HG02763 (cell line): ENCODE results near the gene IFNGR2.
A peak's percentile ranks its signal among the peaks of the same experiment; 100 is the strongest.
"Not testable (repeated sequence)": the region's sequence is repeated elsewhere in the genome, so short reads cannot be mapped to it uniquely, and the experiment has no call there.

Experiments
- ATAC-seq: cut with Tn5 transposase; IDR thresholded peaks from one replicate; pipeline ENCODE4 v1.9.1; 2021; ENCODE audit warnings: mild to moderate bottlenecking, moderate library complexity; ENCODE audit not compliant: unreplicated experiment

IFNGR2 gene

GRCh38 chr21:33375101-33375644 is 28.0 kb upstream of the IFNGR2 start:
- ATAC-seq: no peak

- no peak for ATAC-seq
These were observed 25.8 kb upstream of the IFNGR2 start for GRCh38 chr21:33377221-33377920.

GRCh38 chr21:33378081-33378480 is 25.1 kb upstream of the IFNGR2 start:
- no peak for ATAC-seq

- not testable (repeated sequence) for ATAC-seq
These were observed 23.3 kb upstream of the IFNGR2 start for GRCh38 chr21:33379934-33380333.

- ATAC-seq: peak; percentile 53
These were observed 22.7 kb upstream of the IFNGR2 start for GRCh38 chr21:33380483-33380998.

GRCh38 chr21:33381381-33381780 is 21.8 kb upstream of the IFNGR2 start:
- not testable (repeated sequence) for ATAC-seq

- ATAC-seq: peak; percentile 82
These were observed 19.9 kb upstream of the IFNGR2 start for GRCh38 chr21:33383056-33383888.

- ATAC-seq: no peak
These were observed 18.3 kb upstream of the IFNGR2 start for GRCh38 chr21:33384841-33385331.

GRCh38 chr21:33386222-33386784 is 16.9 kb upstream of the IFNGR2 start:
- ATAC-seq: no peak

- no peak for ATAC-seq
These were observed 15.9 kb upstream of the IFNGR2 start for GRCh38 chr21:33387294-33387693.

- ATAC-seq: no peak
These were observed 15.0 kb upstream of the IFNGR2 start for GRCh38 chr21:33388188-33388587.

GRCh38 chr21:33390479-33390878 is 12.7 kb upstream of the IFNGR2 start:
- ATAC-seq: no peak

GRCh38 chr21:33391656-33392055 is 11.6 kb upstream of the IFNGR2 start:
- ATAC-seq: no peak

GRCh38 chr21:33392284-33392985 is 10.8 kb upstream of the IFNGR2 start:
- ATAC-seq: no peak

- ATAC-seq: no peak
These were observed 9.9 kb upstream of the IFNGR2 start for GRCh38 chr21:33393348-33393747.

- no peak for ATAC-seq
These were observed 9.0 kb upstream of the IFNGR2 start for GRCh38 chr21:33394260-33394659.

GRCh38 chr21:33395891-33396331 is 7.3 kb upstream of the IFNGR2 start:
- ATAC-seq: no peak

GRCh38 chr21:33396436-33396835 is 6.8 kb upstream of the IFNGR2 start:
- no peak for ATAC-seq

GRCh38 chr21:33396951-33397350 is 6.3 kb upstream of the IFNGR2 start:
- ATAC-seq: no peak

- no peak for ATAC-seq
These were observed 5.5 kb upstream of the IFNGR2 start for GRCh38 chr21:33397717-33398116.
